ENCODE measurements around the gene KCNMB4.

Gene KCNMB4

DNA sequence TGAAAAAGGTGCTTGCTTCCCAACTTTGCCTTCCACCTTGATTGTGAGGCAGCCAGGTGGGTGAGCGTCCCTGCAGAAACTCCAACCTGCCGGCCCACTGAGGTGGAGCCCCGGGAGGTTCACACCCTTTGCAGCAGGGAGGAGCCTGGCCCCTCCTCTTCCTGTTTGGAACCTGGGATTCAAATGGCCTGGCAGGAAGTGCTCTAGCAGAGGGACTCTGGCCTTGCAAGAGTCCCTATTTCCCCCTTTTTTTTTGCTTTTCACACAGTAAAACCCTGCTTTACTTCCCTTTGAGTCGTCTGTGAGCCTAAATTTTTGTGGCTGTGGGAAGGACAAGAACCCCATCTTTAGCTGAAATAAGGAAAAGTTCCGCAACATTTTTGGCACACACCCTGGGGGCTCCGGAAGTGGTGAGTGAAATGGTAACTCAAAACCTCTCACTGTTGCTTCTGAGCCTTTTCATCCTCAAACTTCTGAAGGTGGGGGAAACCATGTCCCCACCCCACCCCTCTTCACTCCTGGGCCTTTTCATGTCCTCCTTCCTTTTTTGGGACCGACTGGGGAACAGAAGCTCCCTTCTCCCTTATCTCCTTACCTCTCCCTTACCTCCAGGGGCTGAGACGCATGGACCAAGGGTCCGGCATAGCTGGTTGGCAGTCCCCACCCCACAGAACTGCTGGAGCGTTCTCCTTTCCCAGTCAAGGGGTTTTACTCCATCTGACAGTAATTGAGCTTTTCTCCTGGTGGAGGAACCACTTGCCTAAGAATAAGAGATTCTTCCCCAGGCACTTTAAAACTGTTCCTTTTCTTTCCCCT is 102.0 kb downstream of the KCNMB4 start:
- H3K36me3 ChIP-seq (ENCODE audit: control insufficient read depth, insufficient read depth, low read length) = no peaks in the 10 kb centered on the region
- H3K9me3 ChIP-seq (ENCODE audit: control insufficient read depth, insufficient read depth, low read depth, low read length) = peaks cover 22% of the 10 kb centered on the region
- no peaks in the 10 kb centered on the region for H3K27me3 ChIP-seq (ENCODE audit: control insufficient read depth, insufficient read depth, low read length)
- no peaks in the 10 kb centered on the region for H3K4me1 ChIP-seq (ENCODE audit: control insufficient read depth, insufficient read depth, low read length)
- peak overlapping the region; percentile 22; the same call in 1 of the 2 replicates for H3K4me3 ChIP-seq (ENCODE audit: low read depth, low read length)
- H3K27ac ChIP-seq (ENCODE audit: low read depth, low read length) = no peak overlapping the region; the same call in 1 of the 2 replicates
- H3K9ac ChIP-seq (ENCODE audit: low read length) = no peak overlapping the region

GRCh38 chr12:70468741-70469140 is 102.7 kb downstream of the KCNMB4 start:
- Histone ChIP-seq H3K9me3 (ENCODE audit: control insufficient read depth, insufficient read depth, low read depth, low read length) (peaks cover 17% of the 10 kb centered on the region), H3K27me3 (ENCODE audit: control insufficient read depth, insufficient read depth, low read length) (no peaks in the 10 kb centered on the region), H3K4me1 (ENCODE audit: control insufficient read depth, insufficient read depth, low read length) (no peaks in the 10 kb centered on the region), H3K27ac (ENCODE audit: low read depth, low read length) (no peak overlapping the region), H3K4me3 (ENCODE audit: low read depth, low read length) (no peak overlapping the region), H3K36me3 (ENCODE audit: control insufficient read depth, insufficient read depth, low read length) (no peaks in the 10 kb centered on the region), H3K9ac (ENCODE audit: low read length) (no peak overlapping the region)

DNA sequence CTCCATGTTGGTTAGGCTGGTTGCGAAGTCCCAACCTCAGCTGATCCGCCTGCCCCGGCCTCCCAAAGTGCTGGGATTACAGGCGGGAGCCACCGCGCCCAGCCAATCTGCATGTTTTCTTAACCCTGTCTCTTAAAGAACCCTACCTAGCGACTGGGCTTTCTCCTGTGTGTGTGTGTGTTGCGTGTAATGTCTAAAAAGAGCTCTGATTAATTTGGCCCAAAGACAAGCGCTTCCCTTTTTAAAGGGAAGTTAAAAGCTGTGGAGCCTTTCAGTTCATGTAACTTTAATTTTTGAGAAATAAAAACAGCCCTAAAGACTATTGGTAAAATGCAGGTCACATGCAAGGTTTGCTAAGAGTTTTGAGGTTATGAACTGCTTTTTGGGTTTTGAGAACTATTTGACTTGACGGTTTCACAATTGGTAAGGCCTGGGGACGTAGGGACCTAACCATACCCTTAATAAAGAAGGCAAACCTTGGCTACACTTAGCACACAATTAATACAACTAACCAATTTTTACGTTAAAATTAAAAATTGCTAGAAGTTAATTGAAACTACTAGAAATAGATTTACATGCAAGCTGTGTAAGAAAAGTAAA is 103.2 kb downstream of the KCNMB4 start:
- Histone ChIP-seq H3K4me1 (ENCODE audit: control insufficient read depth, insufficient read depth, low read length) (no peaks in the 10 kb centered on the region), H3K27ac (ENCODE audit: low read depth, low read length) (no peak overlapping the region), H3K27me3 (ENCODE audit: control insufficient read depth, insufficient read depth, low read length) (no peaks in the 10 kb centered on the region), H3K36me3 (ENCODE audit: control insufficient read depth, insufficient read depth, low read length) (no peaks in the 10 kb centered on the region), H3K9me3 (ENCODE audit: control insufficient read depth, insufficient read depth, low read depth, low read length) (peaks cover 11% of the 10 kb centered on the region; the same call in 1 of the 2 replicates), H3K9ac (ENCODE audit: low read length) (no peak overlapping the region), H3K4me3 (ENCODE audit: low read depth, low read length) (no peak overlapping the region)

- H3K36me3 ChIP-seq (ENCODE audit: control insufficient read depth, insufficient read depth, low read length) = no peaks in the 10 kb centered on the region
- H3K27me3 ChIP-seq (ENCODE audit: control insufficient read depth, insufficient read depth, low read length) = no peaks in the 10 kb centered on the region
- no peak overlapping the region for H3K27ac ChIP-seq (ENCODE audit: low read depth, low read length)
- no peak overlapping the region for H3K4me3 ChIP-seq (ENCODE audit: low read depth, low read length)
- no peaks in the 10 kb centered on the region for H3K9me3 ChIP-seq (ENCODE audit: control insufficient read depth, insufficient read depth, low read depth, low read length)
- H3K4me1 ChIP-seq (ENCODE audit: control insufficient read depth, insufficient read depth, low read length) = no peaks in the 10 kb centered on the region
- H3K9ac ChIP-seq (ENCODE audit: low read length) = no peak overlapping the region
These were observed 116.7 kb downstream of the KCNMB4 start for GRCh38 chr12:70482764-70483163.

Measured in HUES6 (cell line).